Endothelial cell (in vitro differentiated cells): Measurements from ENCODE around the gene GJB4. TPM values are rescaled to one million over a fixed set of nuclear protein-coding genes. Genes with fewer than 3 reads are reported as not detected.

Experiments used
- DNase-seq: peaks from one replicate; pipeline ENCODE4 v3.0.0; 2021; ENCODE audit warnings: low spot score
- H3K27ac Mint-ChIP-seq: one replicate; pipeline ENCODE4 v1.8.0; 2021; ENCODE audit warnings: mixed read lengths, inconsistent platforms; ENCODE audit not compliant: unreplicated experiment
- H3K27me3 Mint-ChIP-seq: one replicate; pipeline ENCODE4 v1.8.0; 2021; ENCODE audit warnings: mild to moderate bottlenecking, moderate library complexity, mixed read lengths, inconsistent platforms; ENCODE audit not compliant: unreplicated experiment
- H3K36me3 Mint-ChIP-seq: one replicate; pipeline ENCODE4 v1.8.0; 2021; ENCODE audit warnings: mild to moderate bottlenecking, low read depth, mixed read lengths, inconsistent platforms; ENCODE audit not compliant: unreplicated experiment
- H3K4me1 Mint-ChIP-seq: one replicate; pipeline ENCODE4 v1.8.0; 2021; ENCODE audit warnings: mild to moderate bottlenecking, mixed read lengths, inconsistent platforms; ENCODE audit not compliant: unreplicated experiment
- H3K4me3 Mint-ChIP-seq: one replicate; pipeline ENCODE4 v1.8.0; 2021; ENCODE audit warnings: mild to moderate bottlenecking, mixed read lengths, inconsistent platforms; ENCODE audit not compliant: unreplicated experiment
- H3K9me3 Mint-ChIP-seq: one replicate; pipeline ENCODE4 v1.8.0; 2021; ENCODE audit warnings: mixed read lengths, inconsistent platforms; ENCODE audit not compliant: unreplicated experiment
- total RNA-seq: library from RNA; stranded (reverse); fragmentation: NEBNext Ultra II Directional; extraction: Animal tissue kit (Norgen Biotek cat#: 25700); gene quantifications from one replicate; pipeline ENCODE4 v1.2.1, GENCODE V29; 2021; ENCODE audit not compliant: unreplicated experiment
- TF ChIP-seq, protein P1 (sequence below): fragments of 200-600 bp; sonication (generic); IDR thresholded peaks from one replicate; pipeline ENCODE4 v1.5.0; 2021; ENCODE audit warnings: antibody characterized with exemption; ENCODE audit not compliant: unreplicated experiment

GJB4 gene
- total RNA-seq, 1 donor from 2014 or later = not detected

DNA sequence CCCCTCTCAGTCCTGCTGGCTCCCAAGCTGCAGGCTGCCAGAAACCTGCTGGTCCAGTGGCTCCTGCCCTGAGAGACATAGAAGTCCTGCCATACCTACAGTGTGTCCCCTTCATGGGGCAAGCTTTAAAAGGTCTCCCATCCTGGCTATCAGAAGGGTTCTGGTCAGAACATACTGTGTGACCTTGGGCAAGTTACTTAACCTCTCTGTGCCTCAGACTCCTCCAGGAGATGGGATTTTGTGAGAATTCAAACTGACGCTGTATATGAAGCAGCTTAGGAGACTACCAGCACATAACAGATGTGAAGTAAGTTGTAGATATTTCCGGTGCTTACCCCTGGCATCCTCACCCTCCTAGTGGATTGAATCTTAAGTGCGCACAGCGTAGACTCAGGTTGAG is 13.4 kb upstream of the GJB4 start:
- Mint-ChIP-seq H3K4me3 (no peak overlapping the region), H3K9me3 (no peaks in the 10 kb centered on the region), H3K36me3 (no peaks in the 10 kb centered on the region), H3K27ac (no peak overlapping the region), H3K27me3 (peaks cover 6% of the 10 kb centered on the region), H3K4me1 (peaks cover 8% of the 10 kb centered on the region)
- DNase-seq = no peak
- TF ChIP-seq, protein P1, sequence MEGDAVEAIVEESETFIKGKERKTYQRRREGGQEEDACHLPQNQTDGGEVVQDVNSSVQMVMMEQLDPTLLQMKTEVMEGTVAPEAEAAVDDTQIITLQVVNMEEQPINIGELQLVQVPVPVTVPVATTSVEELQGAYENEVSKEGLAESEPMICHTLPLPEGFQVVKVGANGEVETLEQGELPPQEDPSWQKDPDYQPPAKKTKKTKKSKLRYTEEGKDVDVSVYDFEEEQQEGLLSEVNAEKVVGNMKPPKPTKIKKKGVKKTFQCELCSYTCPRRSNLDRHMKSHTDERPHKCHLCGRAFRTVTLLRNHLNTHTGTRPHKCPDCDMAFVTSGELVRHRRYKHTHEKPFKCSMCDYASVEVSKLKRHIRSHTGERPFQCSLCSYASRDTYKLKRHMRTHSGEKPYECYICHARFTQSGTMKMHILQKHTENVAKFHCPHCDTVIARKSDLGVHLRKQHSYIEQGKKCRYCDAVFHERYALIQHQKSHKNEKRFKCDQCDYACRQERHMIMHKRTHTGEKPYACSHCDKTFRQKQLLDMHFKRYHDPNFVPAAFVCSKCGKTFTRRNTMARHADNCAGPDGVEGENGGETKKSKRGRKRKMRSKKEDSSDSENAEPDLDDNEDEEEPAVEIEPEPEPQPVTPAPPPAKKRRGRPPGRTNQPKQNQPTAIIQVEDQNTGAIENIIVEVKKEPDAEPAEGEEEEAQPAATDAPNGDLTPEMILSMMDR = no peak

DNA sequence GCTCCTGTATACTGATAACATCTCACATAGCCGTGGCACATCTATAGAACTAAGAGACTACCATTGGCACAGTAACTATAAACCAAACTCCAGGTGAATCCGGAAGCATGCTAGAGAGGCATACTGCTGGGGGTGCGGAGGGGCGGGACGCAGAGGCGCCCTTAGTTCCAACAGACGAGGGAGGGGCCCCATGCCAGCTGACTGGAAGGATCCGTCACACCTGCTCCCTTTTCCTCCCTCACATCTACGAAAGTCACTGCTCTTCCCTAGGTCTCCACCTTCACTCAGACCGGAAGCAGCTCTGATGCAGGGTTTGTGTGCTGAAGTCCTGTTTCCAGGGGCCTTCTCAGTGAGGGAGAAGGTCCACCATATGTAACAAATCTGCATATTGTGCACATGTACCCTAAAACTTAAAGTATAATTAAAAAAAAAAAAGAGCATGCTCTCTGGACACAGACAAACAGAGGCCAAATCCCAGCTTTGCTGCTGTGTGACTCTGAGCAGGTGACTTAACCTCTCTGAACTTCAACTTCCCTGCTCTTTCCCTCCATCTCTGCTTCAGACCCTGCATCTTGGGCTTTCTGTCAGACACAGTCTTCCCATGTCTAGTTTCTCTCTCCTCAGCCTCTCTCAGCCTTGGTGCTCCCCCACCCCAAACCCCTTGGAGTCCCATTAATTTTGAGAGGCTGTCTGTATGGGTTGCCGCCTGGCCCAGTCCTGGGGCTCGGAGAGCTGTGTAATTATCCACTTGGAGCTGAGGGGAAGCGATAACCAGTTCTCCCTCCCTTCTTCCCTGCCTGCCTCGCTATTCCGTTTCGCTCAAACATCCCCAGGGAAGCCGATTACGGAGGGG is 12.5 kb upstream of the GJB4 start:
- Mint-ChIP-seq H3K27me3 (peaks cover 6% of the 10 kb centered on the region), H3K4me1 (peaks cover 8% of the 10 kb centered on the region), H3K4me3 (no peak overlapping the region), H3K9me3 (no peaks in the 10 kb centered on the region), H3K36me3 (no peaks in the 10 kb centered on the region), H3K27ac (no peak overlapping the region)
- no peak for DNase-seq
- TF ChIP-seq, protein P1 = no peak

DNA sequence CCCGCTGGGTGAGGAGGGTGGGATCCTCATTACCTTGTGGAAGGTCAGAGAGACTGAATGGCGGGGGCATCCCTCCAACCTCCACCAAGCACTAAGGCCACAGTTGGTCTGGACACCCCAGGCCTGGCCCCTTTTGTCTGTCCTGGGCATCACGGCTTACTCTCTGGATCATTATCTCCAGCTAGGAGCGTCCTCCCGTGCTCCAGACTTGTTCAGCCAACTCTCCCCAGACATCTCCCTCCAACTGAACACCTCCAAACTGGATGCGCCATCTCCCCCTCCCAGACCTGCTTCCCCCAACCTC is 11.9 kb upstream of the GJB4 start:
- H3K27me3 Mint-ChIP-seq = peaks cover 6% of the 10 kb centered on the region
- no peaks in the 10 kb centered on the region for H3K9me3 Mint-ChIP-seq
- no peak overlapping the region for H3K4me3 Mint-ChIP-seq
- H3K4me1 Mint-ChIP-seq = peaks cover 8% of the 10 kb centered on the region
- H3K27ac Mint-ChIP-seq = no peak overlapping the region
- no peak for DNase-seq
- TF ChIP-seq, protein P1 = no peak
- no peaks in the 10 kb centered on the region for H3K36me3 Mint-ChIP-seq

DNA sequence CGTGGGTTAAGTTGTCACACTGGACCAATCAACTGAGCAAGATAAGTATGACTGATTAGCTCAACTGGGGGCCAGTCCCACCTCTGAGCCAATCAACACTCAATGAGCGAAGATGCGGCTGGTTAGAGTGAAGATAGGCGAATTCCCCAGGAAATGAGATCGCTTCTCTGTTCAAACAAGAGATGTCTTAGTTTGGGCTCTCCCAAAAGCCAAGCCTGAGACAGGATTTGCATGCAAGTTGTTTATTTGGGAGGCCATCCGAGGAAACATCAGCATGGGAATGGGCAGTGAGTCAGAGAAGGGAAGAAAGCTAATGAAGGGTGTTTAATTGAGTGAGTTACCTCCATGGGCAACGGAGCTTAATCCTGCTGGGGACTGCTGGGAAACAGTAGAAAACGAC is 9.5 kb upstream of the GJB4 start:
- Mint-ChIP-seq H3K27me3 (peaks cover 6% of the 10 kb centered on the region), H3K36me3 (no peaks in the 10 kb centered on the region), H3K4me3 (no peak overlapping the region), H3K4me1 (peaks cover 8% of the 10 kb centered on the region), H3K9me3 (no peaks in the 10 kb centered on the region), H3K27ac (no peak overlapping the region)
- TF ChIP-seq, protein P1 = no peak
- no peak for DNase-seq

DNA sequence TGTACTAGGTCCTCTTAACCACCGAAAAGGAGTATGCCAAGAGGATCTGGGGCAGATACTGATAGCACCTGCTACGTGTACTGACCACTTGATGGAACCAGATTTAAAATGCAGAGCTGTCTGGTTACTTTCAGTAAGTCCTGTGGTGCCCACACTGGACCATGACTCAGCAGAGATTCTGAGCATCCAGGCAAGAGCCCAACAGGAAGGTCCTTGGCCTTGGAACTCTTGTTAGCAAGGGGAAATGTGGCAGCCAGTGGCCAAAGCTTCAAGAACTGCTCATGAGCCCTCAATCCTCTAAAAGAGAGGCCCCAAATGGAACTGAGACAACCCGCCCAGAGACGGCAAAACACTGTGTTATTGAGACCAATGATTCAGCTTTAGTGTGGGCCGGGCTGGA is 8.9 kb upstream of the GJB4 start:
- no peaks in the 10 kb centered on the region for H3K36me3 Mint-ChIP-seq
- TF ChIP-seq, protein P1 = no peak
- no peak overlapping the region for H3K27ac Mint-ChIP-seq
- H3K9me3 Mint-ChIP-seq = no peaks in the 10 kb centered on the region
- peaks cover 6% of the 10 kb centered on the region for H3K27me3 Mint-ChIP-seq
- H3K4me3 Mint-ChIP-seq = no peak overlapping the region
- H3K4me1 Mint-ChIP-seq = peaks cover 8% of the 10 kb centered on the region
- no peak for DNase-seq
